ENCODE data around the gene IL1RAPL1.

IL1RAPL1 gene

GRCh38 chrX:29067351-29067750 is 480.1 kb downstream of the IL1RAPL1 start:
- no peak for TF ChIP-seq CTCF (IDR thresholded peaks at IDR 0.05)

- no peak for TF ChIP-seq CTCF (IDR thresholded peaks at IDR 0.05)
Measured at GRCh38 chrX:29071525-29072320, 484.5 kb downstream of the IL1RAPL1 start.

GRCh38 chrX:29082558-29082957 is 495.3 kb downstream of the IL1RAPL1 start:
- TF ChIP-seq CTCF (IDR thresholded peaks at IDR 0.05) = no peak

- TF ChIP-seq CTCF (IDR thresholded peaks at IDR 0.05) = no peak
Measured at GRCh38 chrX:29083823-29084222, 496.6 kb downstream of the IL1RAPL1 start.

- peak; percentile 50; the same call in 1 of the 2 replicates for TF ChIP-seq CTCF (IDR thresholded peaks at IDR 0.05)
Measured at GRCh38 chrX:29090811-29091210, 503.6 kb downstream of the IL1RAPL1 start.

- no peak for TF ChIP-seq CTCF (IDR thresholded peaks at IDR 0.05)
Measured at GRCh38 chrX:29107231-29107630, 520.0 kb downstream of the IL1RAPL1 start.

- TF ChIP-seq CTCF (IDR thresholded peaks at IDR 0.05) = no peak
Measured at GRCh38 chrX:29110041-29110440, 522.8 kb downstream of the IL1RAPL1 start.

Data from LNCAP (cell line).